Activated naive CD4-positive, alpha-beta T cell treated with anti-CD3 and anti-CD28 coated beads, Interleukin-2, amount 10 ng/mL, durations not matched to agents 7 days and 5 days (primary cell): Measurements from ENCODE around the gene PLD1.
A peak's percentile ranks its signal among the peaks of the same experiment; 100 is the strongest.

Source experiments
- CTCF ChIA-PET: fragments of 350-600 bp; sonication (Branson Sonifier 250); formaldehyde crosslinking; loops from one replicate; lab custom pipeline; 2021; ENCODE audit warnings: antibody characterized with exemption; lab: Charles Lee
- DNase-seq: peaks from one replicate; pipeline ENCODE4 v3.0.0-alpha.2; 2020
- H3K27ac Mint-ChIP-seq: one replicate; pipeline ENCODE4 v1.8.0; 2021; ENCODE audit warnings: mild to moderate bottlenecking, moderate library complexity, mixed read lengths
- H3K27me3 Mint-ChIP-seq: one replicate; pipeline ENCODE4 v1.8.0; 2021; ENCODE audit warnings: mild to moderate bottlenecking, mixed read lengths
- H3K36me3 Mint-ChIP-seq: one replicate; pipeline ENCODE4 v1.8.0; 2021; ENCODE audit warnings: mixed read lengths
- H3K4me1 Mint-ChIP-seq: one replicate; pipeline ENCODE4 v1.8.0; 2021; ENCODE audit warnings: mixed read lengths
- H3K4me3 Mint-ChIP-seq: one replicate; pipeline ENCODE4 v1.8.0; 2021; ENCODE audit warnings: mild to moderate bottlenecking, moderate library complexity, mixed read lengths
- H3K9me3 Mint-ChIP-seq: one replicate; pipeline ENCODE4 v1.8.0; 2021; ENCODE audit warnings: mixed read lengths

The PLD1 gene

GRCh38 chr3:171622126-171622525 lies 188.2 kb downstream of the PLD1 start:
- Mint-ChIP-seq H3K9me3 (peaks cover 7% of the 10 kb centered on the region), H3K4me1 (peaks cover 7% of the 10 kb centered on the region), H3K4me3 (no peak overlapping the region), H3K27ac (no peak overlapping the region), H3K36me3 (no peaks in the 10 kb centered on the region), H3K27me3 (peaks cover 8% of the 10 kb centered on the region)
- CTCF ChIA-PET: interaction anchor here (0.8 kb wide), 1 partner anchor 710 kb away, joined by 3 read pairs; no protein-coding TSS in a partner anchor
- DNase-seq: no peak

- Mint-ChIP-seq H3K27ac (no peak overlapping the region), H3K27me3 (peaks cover 11% of the 10 kb centered on the region), H3K36me3 (no peaks in the 10 kb centered on the region), H3K9me3 (peaks cover 7% of the 10 kb centered on the region), H3K4me3 (no peak overlapping the region), H3K4me1 (peaks cover 7% of the 10 kb centered on the region)
- CTCF ChIA-PET: no interaction called here
- no peak for DNase-seq
Observed at GRCh38 chr3:171620825-171621434, 189.4 kb downstream of the PLD1 start.

GRCh38 chr3:171616798-171617197 lies 193.5 kb downstream of the PLD1 start:
- no peaks in the 10 kb centered on the region for H3K4me1 Mint-ChIP-seq
- H3K27me3 Mint-ChIP-seq: peaks cover 25% of the 10 kb centered on the region
- H3K4me3 Mint-ChIP-seq: no peak overlapping the region
- H3K9me3 Mint-ChIP-seq: no peaks in the 10 kb centered on the region
- CTCF ChIA-PET: interaction anchor here (0.7 kb wide), 1 partner anchor 156 kb away, joined by 3 read pairs; no protein-coding TSS in a partner anchor
- no peaks in the 10 kb centered on the region for H3K36me3 Mint-ChIP-seq
- no peak for DNase-seq
- no peak overlapping the region for H3K27ac Mint-ChIP-seq

GRCh38 chr3:171615686-171616085 lies 194.6 kb downstream of the PLD1 start:
- Mint-ChIP-seq H3K9me3 (no peaks in the 10 kb centered on the region), H3K36me3 (no peaks in the 10 kb centered on the region), H3K4me1 (no peaks in the 10 kb centered on the region), H3K4me3 (no peak overlapping the region), H3K27ac (no peak overlapping the region), H3K27me3 (peaks cover 25% of the 10 kb centered on the region)
- CTCF ChIA-PET: no interaction called here
- no peak for DNase-seq

GRCh38 chr3:171615281-171615680 lies 195.0 kb downstream of the PLD1 start:
- H3K4me3 Mint-ChIP-seq: no peak overlapping the region
- no peaks in the 10 kb centered on the region for H3K9me3 Mint-ChIP-seq
- DNase-seq: no peak
- CTCF ChIA-PET: interaction anchor here (1.3 kb wide), 1 partner anchor 452 kb away, joined by 3 read pairs; no protein-coding TSS in a partner anchor
- H3K27ac Mint-ChIP-seq: no peak overlapping the region
- H3K27me3 Mint-ChIP-seq: peaks cover 25% of the 10 kb centered on the region
- H3K36me3 Mint-ChIP-seq: no peaks in the 10 kb centered on the region
- no peaks in the 10 kb centered on the region for H3K4me1 Mint-ChIP-seq

GRCh38 chr3:171614318-171614921 lies 195.9 kb downstream of the PLD1 start:
- H3K27me3 Mint-ChIP-seq: peaks cover 25% of the 10 kb centered on the region
- CTCF ChIA-PET: interaction anchor here (0.6 to 1.3 kb wide), 10 partner anchors 8 to 1054 kb away, joined by 3 to 8 read pairs (median 3); no protein-coding TSS in a partner anchor

GRCh38 chr3:171607452-171607851 lies 202.8 kb downstream of the PLD1 start:
- H3K9me3 Mint-ChIP-seq: no peaks in the 10 kb centered on the region
- no peak for DNase-seq
- H3K4me3 Mint-ChIP-seq: no peak overlapping the region
- no peaks in the 10 kb centered on the region for H3K36me3 Mint-ChIP-seq
- H3K27ac Mint-ChIP-seq: no peak overlapping the region
- CTCF ChIA-PET: no interaction called here
- H3K4me1 Mint-ChIP-seq: no peaks in the 10 kb centered on the region
- H3K27me3 Mint-ChIP-seq: no peaks in the 10 kb centered on the region

More at GRCh38 chr3:171614318-171614921, 195.9 kb downstream of the PLD1 start:
- no peaks in the 10 kb centered on the region for H3K4me1 Mint-ChIP-seq
- H3K27ac Mint-ChIP-seq: no peak overlapping the region
- H3K36me3 Mint-ChIP-seq: no peaks in the 10 kb centered on the region
- peak; percentile 25 for DNase-seq
- no peak overlapping the region for H3K4me3 Mint-ChIP-seq
- no peaks in the 10 kb centered on the region for H3K9me3 Mint-ChIP-seq

- Mint-ChIP-seq H3K9me3 (no peaks in the 10 kb centered on the region), H3K4me1 (no peaks in the 10 kb centered on the region), H3K27me3 (no peaks in the 10 kb centered on the region), H3K27ac (no peak overlapping the region), H3K36me3 (no peaks in the 10 kb centered on the region), H3K4me3 (no peak overlapping the region)
- no peak for DNase-seq
- CTCF ChIA-PET: interaction anchor here (1.0 kb wide), 1 partner anchor 8 kb away, joined by 3 read pairs; no protein-coding TSS in a partner anchor
Observed at GRCh38 chr3:171606151-171606751, 204.0 kb downstream of the PLD1 start.

GRCh38 chr3:171604370-171604769 lies 205.9 kb downstream of the PLD1 start:
- no peaks in the 10 kb centered on the region for H3K27me3 Mint-ChIP-seq
- no peak overlapping the region for H3K27ac Mint-ChIP-seq
- no peak overlapping the region for H3K4me3 Mint-ChIP-seq
- CTCF ChIA-PET: no interaction called here
- H3K9me3 Mint-ChIP-seq: no peaks in the 10 kb centered on the region
- DNase-seq: no peak
- no peaks in the 10 kb centered on the region for H3K4me1 Mint-ChIP-seq
- H3K36me3 Mint-ChIP-seq: no peaks in the 10 kb centered on the region

GRCh38 chr3:171602072-171602471 lies 208.2 kb downstream of the PLD1 start:
- CTCF ChIA-PET: interaction anchor here (1.9 kb wide), 1 partner anchor 12 kb away, joined by 6 read pairs; no protein-coding TSS in a partner anchor
- no peak for DNase-seq

GRCh38 chr3:171600030-171600429 lies 210.3 kb downstream of the PLD1 start:
- H3K4me3 Mint-ChIP-seq: no peak overlapping the region
- H3K4me1 Mint-ChIP-seq: no peaks in the 10 kb centered on the region
- H3K9me3 Mint-ChIP-seq: no peaks in the 10 kb centered on the region
- no peaks in the 10 kb centered on the region for H3K36me3 Mint-ChIP-seq
- no peaks in the 10 kb centered on the region for H3K27me3 Mint-ChIP-seq
- no peak for DNase-seq
- no peak overlapping the region for H3K27ac Mint-ChIP-seq
- CTCF ChIA-PET: no interaction called here

More at GRCh38 chr3:171602072-171602471, 208.2 kb downstream of the PLD1 start:
- no peaks in the 10 kb centered on the region for H3K27me3 Mint-ChIP-seq
- H3K4me1 Mint-ChIP-seq: no peaks in the 10 kb centered on the region
- H3K4me3 Mint-ChIP-seq: no peak overlapping the region
- no peak overlapping the region for H3K27ac Mint-ChIP-seq
- H3K36me3 Mint-ChIP-seq: no peaks in the 10 kb centered on the region
- H3K9me3 Mint-ChIP-seq: no peaks in the 10 kb centered on the region

- Mint-ChIP-seq H3K4me3 (no peak overlapping the region), H3K36me3 (no peaks in the 10 kb centered on the region), H3K27me3 (peaks cover 6% of the 10 kb centered on the region), H3K27ac (no peak overlapping the region), H3K9me3 (no peaks in the 10 kb centered on the region), H3K4me1 (no peaks in the 10 kb centered on the region)
- CTCF ChIA-PET: no interaction called here
- no peak for DNase-seq
Observed at GRCh38 chr3:171598990-171599389, 211.3 kb downstream of the PLD1 start.

- Mint-ChIP-seq H3K27me3 (peaks cover 10% of the 10 kb centered on the region), H3K4me3 (no peak overlapping the region), H3K9me3 (no peaks in the 10 kb centered on the region), H3K4me1 (no peaks in the 10 kb centered on the region), H3K27ac (no peak overlapping the region), H3K36me3 (no peaks in the 10 kb centered on the region)
- no peak for DNase-seq
- CTCF ChIA-PET: interaction anchor here (0.6 kb wide), 1 partner anchor 303 kb away, joined by 3 read pairs; no protein-coding TSS in a partner anchor
Observed at GRCh38 chr3:171592786-171593185, 217.5 kb downstream of the PLD1 start.

- CTCF ChIA-PET: interaction anchor here (0.6 kb wide), 1 partner anchor 526 kb away, joined by 3 read pairs; no protein-coding TSS in a partner anchor
- Mint-ChIP-seq H3K4me1 (no peaks in the 10 kb centered on the region), H3K27me3 (peaks cover 10% of the 10 kb centered on the region), H3K9me3 (no peaks in the 10 kb centered on the region), H3K27ac (no peak overlapping the region), H3K4me3 (no peak overlapping the region), H3K36me3 (no peaks in the 10 kb centered on the region)
- DNase-seq: no peak
Observed at GRCh38 chr3:171591070-171591469, 219.2 kb downstream of the PLD1 start.
